Keratinocyte (primary cell): ENCODE measurements around the gene DIO3.

Source experiments
- CTCF ChIP-seq, 3 experiments: IDR thresholded peaks in 1 of 3; conservative IDR thresholded peaks in 1 of 3; optimal IDR thresholded peaks in 1 of 3; 2 replicates in 2 of 3; 3 replicates in 1 of 3; pipeline versions ENCODE3 to v1.5.1; 2011; ENCODE audit warnings: low read length in 3 of 3, mild to moderate bottlenecking in 3 of 3, moderate library complexity in 2 of 3, control low read depth in 1 of 3, inconsistent platforms in 1 of 3; ENCODE audit not compliant: insufficient read depth in 2 of 3; ENCODE audit errors: extremely low read depth in 1 of 3
- EZH2 ChIP-seq: IDR thresholded peaks from one replicate; pipeline ENCODE4 v1.6.1; 2012; ENCODE audit warnings: inconsistent platforms, mild to moderate bottlenecking, low read length, moderate library complexity

DNA sequence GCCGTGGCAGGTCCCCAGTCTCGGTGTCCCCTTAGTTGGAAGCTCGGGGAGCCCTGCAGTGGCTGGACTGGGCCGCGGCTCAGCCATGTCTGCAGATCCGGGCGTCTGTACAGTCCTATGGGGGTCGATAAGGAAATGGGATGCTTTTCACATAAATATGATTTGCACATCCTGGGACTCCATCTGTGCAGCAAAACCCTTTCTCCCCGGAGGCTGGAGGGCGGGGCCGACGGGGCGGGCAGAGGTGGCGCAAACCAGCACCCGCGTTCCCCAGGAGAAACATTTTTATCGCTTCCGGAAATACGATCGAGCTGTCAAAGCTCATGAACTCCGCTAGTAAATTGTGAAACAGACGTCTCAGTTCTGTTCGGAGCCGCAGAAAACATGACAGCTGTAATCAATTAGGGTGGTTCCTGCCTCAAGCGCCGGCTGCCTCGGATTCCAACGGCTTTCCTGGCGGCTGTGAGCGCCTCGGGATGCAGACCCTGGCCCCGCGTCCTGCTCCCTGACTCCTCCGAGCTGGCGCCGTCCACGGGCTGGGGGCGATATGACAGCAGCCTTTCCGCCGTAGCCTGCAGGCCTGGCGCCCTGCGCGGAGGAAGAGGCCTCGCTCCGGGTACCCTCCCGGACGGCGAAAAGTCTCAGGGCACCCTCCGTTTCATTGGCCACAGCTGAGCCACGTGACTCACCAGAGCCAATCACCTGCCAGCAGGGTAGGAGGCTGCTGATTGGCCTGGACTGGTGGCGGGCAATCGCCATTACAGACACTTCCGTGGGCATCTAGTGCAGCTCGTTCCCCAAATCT is 23.0 kb downstream of the DIO3 start:
- no peak for TF ChIP-seq CTCF (optimal IDR thresholded peaks at IDR 0.05 in 1 of 3, IDR thresholded peaks at IDR 0.05 in 1 of 3, conservative IDR thresholded peaks at IDR 0.05 in 1 of 3; ENCODE audit: extremely low read depth in 1 of 3, insufficient read depth in 2 of 3, low read length in 3 of 3)
- TF ChIP-seq EZH2 = no peak
